Bronchial epithelial cell (primary cell): ENCODE results near the gene SMR3A. TPM values are rescaled to one million over a fixed set of nuclear protein-coding genes. Genes with fewer than 3 reads are reported as not detected.

ENCODE experiments used
- DNase-seq: peaks from one replicate; pipeline ENCODE4 v3.0.0-alpha.2; 2010; ENCODE audit warnings: low read depth
- FAIRE-seq: peaks from 2 replicates; lab custom pipeline; 2011; peaks lifted over from hg19 to GRCh38; lab: Jason Lieb, UNC
- H3K27me3 ChIP-seq: 2 replicates; pipeline ENCODE4 v1.5.1; 2011; ENCODE audit warnings: low read length; ENCODE audit not compliant: control insufficient read depth, insufficient read depth
- H3K36me3 ChIP-seq: 2 replicates; pipeline ENCODE4 v1.5.1; 2011; ENCODE audit warnings: low read length; ENCODE audit not compliant: control insufficient read depth, insufficient read depth
- H3K4me3 ChIP-seq: 2 replicates; pipeline ENCODE4 v1.5.1; 2011; ENCODE audit warnings: mild to moderate bottlenecking, low read depth, low read length, control low read depth
- CTCF ChIP-seq: IDR thresholded peaks from 2 replicates; pipeline ENCODE4 v1.5.1; 2011; ENCODE audit warnings: mild to moderate bottlenecking, moderate library complexity, low read length, control low read depth, inconsistent platforms; ENCODE audit not compliant: insufficient read depth, severe bottlenecking
- total RNA-seq: library from RNA; depleted of rRNA; stranded (reverse); fragments of >200 nt; gene quantifications from 2 replicates; pipeline ENCODE4 v1.2.1, GENCODE V29; 2014

Gene SMR3A
- total RNA-seq, 1 donor from 2014 or later: not detected

DNA sequence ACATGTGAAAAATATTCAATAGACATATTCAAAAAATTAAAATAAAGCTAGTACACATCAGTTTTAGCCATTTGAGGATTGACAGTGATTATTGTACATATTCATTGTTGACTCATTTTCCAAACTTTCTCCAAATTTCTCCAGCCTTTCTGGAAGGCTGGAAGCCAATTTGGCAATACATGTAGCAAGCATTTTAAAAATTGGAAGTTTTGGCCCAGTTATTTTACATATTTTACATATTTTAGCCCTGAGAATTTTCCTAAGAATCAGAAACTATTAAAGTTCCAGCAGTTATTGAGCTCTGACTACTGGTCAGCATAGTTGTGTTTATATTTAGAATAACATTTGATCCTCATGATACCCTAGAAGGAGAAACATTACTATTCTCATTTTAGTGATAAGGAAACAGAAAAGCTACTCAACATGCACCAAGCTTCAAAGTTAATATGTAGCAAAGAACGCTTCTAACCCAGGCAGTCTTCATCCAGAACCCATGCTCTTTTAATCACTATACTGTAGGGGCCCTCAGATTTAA lies 22.6 kb upstream of the SMR3A start:
- no peak for TF ChIP-seq CTCF
- no peaks in the 10 kb centered on the region for H3K27me3 ChIP-seq
- DNase-seq (no peak), FAIRE-seq (no peak)
- no peaks in the 10 kb centered on the region for H3K36me3 ChIP-seq
- no peak overlapping the region for H3K4me3 ChIP-seq

DNA sequence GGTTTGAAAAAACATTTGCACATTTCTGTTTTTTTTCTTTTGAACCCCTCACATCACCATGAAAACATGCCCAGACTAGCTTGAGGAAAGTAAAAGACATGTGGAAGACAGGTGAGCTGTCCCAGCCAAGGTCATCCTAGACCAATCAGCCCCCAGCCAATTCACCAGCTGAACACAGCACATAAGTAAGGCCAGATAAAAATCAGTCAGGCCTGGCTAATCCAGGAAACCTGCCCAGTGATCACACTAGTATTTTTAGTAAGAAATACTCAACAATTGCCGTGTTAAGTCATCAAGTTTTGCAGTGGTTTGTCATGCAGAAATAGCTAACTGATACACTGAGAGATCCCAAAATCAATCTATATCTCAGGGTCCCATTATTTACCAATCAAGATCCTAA lies 4.4 kb upstream of the SMR3A start:
- DNase-seq: peak; percentile 18
- Histone ChIP-seq H3K27me3 (no peaks in the 10 kb centered on the region), H3K4me3 (no peak overlapping the region), H3K36me3 (no peaks in the 10 kb centered on the region)
- FAIRE-seq: no peak
- TF ChIP-seq CTCF: no peak

GRCh38 chr4:70359115-70359661 lies 1.4 kb upstream of the SMR3A start:
- DNase-seq (peak; percentile 77), FAIRE-seq (no peak)
- Histone ChIP-seq H3K27me3 (no peaks in the 10 kb centered on the region), H3K4me3 (no peak overlapping the region), H3K36me3 (no peaks in the 10 kb centered on the region)
- TF ChIP-seq CTCF: no peak

DNA sequence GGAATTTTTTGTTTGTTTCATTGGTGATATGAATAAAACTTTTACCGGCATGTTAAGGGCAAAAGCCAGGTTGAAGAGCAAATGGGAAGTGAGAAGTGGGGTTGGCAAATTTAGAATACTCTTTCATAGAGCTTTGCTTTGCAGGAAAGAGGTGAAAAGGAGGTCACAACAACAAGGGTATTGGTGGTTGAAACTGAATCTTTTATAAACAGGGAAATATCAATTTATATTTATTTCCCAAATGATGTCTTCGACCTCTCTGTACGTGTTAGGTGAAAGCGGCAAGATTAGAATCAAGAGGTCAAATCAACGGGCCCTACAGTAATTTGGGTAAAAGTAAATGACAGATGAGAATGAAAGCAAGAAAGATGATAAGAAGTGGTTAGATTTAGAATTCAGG lies 3.4 kb downstream of the SMR3A start:
- Histone ChIP-seq H3K36me3 (no peaks in the 10 kb centered on the region), H3K27me3 (no peaks in the 10 kb centered on the region), H3K4me3 (no peak overlapping the region)
- no peak for FAIRE-seq
- TF ChIP-seq CTCF: no peak
- no peak for DNase-seq

DNA sequence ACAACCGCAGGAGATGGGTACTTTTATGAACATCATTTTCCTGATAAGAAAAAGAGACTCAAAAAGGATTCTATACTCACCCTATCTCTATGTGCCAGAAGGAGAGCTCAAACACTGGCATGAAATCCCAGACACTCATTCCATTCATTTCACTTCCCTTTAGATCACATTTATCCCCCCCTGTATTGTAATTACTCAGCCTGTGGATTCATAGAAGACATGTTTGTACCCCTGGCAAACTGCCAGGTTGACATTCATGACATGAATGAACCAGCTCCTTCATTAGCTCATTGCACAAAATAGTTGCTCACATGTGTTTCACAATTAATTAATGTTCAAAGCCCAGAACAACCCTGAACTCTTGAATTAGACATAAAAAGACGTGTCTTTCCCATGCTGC lies 4.9 kb downstream of the SMR3A start:
- peak; percentile 93 for FAIRE-seq
- no peak for TF ChIP-seq CTCF
- Histone ChIP-seq H3K27me3 (no peaks in the 10 kb centered on the region), H3K36me3 (no peaks in the 10 kb centered on the region), H3K4me3 (no peak overlapping the region)
- peak; percentile 96 for DNase-seq

DNA sequence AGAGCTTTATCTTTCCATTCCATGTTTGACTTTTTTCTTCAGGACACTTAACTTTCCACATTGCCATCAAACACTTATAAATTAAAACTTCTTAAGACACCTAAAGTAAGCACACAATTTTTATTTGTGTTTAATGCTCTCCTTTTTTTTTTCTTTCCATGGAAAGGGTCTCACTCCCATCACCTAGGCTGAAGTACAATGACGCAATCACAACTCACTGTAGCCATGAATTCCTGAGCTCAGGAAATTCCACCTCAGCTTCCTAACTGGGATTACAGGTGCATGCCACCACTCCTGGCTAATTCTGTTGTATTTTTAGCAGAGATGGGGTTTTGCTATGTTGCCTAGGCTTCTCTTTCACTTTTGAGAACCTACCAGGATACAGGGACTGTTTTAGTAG lies 7.3 kb downstream of the SMR3A start:
- no peak for TF ChIP-seq CTCF
- Histone ChIP-seq H3K36me3 (no peaks in the 10 kb centered on the region), H3K4me3 (no peak overlapping the region), H3K27me3 (no peaks in the 10 kb centered on the region)
- DNase-seq: no peak
- no peak for FAIRE-seq
